Activated T-cell treated with anti-CD3 and anti-CD28 coated beads for 4 hours (primary cell): ENCODE measurements around the gene ICAM2.
"Not testable (repeated sequence)": the region's sequence is repeated elsewhere in the genome, so short reads cannot be mapped to it uniquely, and the experiment has no call there.

Experiments
- DNase-seq: peaks from one replicate; pipeline ENCODE4 v3.0.0-alpha.2; 2020

The ICAM2 gene

GRCh38 chr17:63996430-63997182 lies 23.8 kb downstream of the ICAM2 start:
- DNase-seq = no peak

DNA sequence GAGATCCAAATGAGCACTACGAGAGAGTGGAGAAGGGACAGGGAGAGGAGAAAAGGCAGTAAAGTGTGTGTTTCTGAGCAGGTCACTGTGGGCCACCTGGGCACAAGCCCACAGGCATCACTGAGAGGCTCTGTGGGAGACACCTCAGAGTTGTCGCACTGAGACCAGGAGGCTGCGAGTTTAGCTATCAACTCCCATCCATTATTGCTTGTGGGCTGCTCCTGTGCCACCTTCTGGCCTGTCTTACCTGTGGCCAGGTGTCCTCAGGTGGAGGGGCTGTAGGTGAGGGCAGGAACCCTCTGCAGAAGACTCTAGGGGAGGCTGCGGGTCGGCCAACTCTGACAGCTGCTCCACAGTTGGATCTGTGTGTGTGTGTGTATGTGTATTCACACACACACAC lies 24.8 kb downstream of the ICAM2 start:
- DNase-seq = no peak

- DNase-seq = no peak
These were observed 27.0 kb downstream of the ICAM2 start for GRCh38 chr17:63993368-63993985.

- no peak for DNase-seq
These were observed 28.8 kb downstream of the ICAM2 start for GRCh38 chr17:63991611-63992010.

- no peak for DNase-seq
These were observed 30.6 kb downstream of the ICAM2 start for GRCh38 chr17:63989622-63990345.

- no peak for DNase-seq
These were observed 31.5 kb downstream of the ICAM2 start for GRCh38 chr17:63988741-63989621.

- no peak for DNase-seq
These were observed 32.3 kb downstream of the ICAM2 start for GRCh38 chr17:63988127-63988478.

DNA sequence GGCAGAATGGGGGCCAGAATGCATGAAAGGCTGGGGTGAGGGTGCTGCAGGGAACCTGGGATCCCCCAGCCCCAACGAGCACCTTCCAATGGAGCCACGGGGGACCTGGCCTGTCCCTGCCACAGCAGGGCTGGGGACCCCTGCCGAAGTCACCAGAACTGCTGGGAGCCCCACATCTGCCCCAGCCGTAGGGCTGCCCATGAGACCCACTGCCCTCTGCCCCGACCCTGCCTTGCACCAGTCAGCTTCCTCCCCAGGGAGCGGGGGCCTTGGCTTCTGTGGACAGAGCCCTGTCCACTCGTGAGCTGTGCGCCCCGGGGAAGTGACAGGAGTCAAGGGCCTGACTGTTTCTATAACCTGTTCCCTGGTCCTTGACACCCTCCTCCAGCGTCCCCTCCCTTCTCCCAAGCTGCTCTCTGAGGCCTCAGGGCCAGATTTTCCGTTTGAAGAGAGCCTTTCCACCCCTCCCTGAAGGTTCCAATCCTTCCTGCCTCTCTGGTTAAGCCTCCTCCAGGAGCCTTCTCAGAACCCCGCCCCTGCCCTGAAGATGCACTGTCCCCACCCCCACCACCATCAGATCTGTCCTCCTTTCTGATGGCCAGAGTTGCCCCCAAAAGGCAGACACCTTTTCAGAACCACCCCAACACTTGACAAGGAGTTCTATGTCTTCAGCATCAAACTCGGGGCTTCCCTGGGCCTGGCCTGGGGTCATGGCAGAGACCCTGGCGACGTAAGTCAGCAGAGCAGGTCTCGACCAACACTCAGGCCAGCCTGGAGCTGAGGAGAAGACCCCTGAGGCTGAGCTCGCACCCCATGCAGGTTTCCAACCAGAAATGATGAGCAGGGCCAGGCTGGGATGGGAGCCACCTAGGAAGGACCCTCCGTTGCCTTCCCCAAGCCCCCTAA lies 33.0 kb downstream of the ICAM2 start:
- no peak for DNase-seq

GRCh38 chr17:63986821-63987220 lies 33.6 kb downstream of the ICAM2 start:
- no peak for DNase-seq

DNA sequence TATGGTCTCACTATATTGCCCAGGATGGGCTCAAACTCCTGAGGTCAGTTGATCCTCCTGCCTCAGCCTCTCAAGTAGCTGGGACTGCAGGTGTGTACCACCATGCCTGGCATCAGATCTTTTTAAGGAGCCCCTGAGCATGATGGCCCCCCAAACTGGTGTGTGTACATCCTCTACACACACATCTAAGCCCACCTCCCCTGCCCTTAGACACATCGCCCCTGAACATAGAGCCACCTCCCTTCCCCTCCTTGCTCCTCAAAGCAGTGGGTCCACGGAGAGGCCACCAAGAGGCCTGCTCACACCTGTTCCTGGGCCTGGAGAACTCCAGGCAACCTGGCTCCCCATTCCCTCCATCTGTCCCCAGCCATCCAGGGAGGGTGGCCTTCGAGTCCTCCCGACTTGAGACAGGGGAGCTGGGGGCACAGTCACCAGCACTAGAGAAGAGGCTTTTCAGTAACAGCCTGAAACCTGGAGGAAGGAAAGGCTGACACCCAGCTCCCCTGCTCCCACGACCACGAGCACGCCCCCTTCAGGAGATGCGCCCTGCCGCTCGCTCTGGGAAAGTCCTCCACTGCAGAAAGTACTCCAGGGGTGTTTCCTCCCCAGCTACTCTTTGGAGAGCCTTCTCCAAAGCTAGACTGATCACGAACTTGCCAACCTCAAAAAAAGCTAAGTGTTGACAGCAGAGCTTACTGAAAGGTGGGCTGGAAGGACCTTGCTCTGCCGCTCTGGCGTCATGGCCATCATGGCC lies 34.9 kb downstream of the ICAM2 start:
- no peak for DNase-seq

DNA sequence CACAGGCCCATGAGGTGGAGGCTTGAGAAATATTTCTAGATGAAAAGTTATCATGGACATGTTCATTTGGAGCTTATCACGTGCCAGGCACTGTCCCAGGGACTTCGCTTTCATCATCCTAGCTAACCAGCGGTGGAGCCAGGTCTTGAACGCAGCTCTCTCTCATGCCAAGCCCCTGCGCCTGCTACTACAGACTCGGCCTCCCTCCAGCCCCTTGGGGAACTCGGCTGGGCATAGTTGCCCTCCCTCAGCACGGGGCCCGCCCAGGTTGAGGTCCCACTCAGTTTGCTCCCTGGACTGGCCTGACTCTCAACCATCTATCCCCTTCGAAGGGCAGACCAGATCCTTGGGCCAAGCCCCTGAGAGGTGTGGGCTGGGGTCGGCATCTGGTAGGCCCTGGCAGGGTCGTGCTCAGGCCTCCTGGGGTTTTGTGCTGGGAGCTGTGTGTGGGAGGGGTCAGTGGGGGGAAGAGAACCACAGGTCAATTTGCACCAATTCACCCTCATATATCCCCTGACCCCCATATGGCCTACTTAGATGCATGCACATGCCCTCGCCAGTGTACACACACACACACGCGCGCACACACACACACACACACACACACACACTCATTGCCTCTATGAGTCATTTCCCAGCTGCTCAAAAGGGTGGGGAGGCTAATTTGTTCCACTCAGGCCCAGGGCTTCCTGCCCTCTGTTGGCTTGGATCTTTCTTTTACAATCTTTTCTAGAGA lies 35.6 kb downstream of the ICAM2 start:
- no peak for DNase-seq

GRCh38 chr17:63984236-63984635 lies 36.2 kb downstream of the ICAM2 start:
- DNase-seq = no peak

DNA sequence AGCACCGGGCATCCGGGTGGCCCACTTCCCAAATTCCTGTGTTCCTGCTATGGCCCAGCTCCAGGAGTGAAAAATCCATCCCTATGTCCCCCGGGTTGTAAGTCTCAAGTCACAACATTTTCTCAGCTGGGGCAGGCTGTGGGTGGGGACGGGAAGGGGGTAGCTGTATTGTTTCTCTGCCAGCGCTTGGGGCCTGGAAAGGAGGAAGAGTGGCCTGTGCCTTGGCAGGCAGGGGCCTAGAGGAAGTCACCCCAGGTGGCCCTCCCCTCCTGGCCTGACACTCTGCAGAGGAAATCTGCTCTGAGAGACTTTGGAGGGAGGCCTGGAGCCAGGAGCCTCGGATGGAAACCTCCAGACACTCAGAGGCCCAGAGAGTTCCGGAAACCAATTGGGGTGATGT lies 37.1 kb downstream of the ICAM2 start:
- no peak for DNase-seq

GRCh38 chr17:63982641-63983040 lies 37.8 kb downstream of the ICAM2 start:
- not testable (repeated sequence) for DNase-seq

DNA sequence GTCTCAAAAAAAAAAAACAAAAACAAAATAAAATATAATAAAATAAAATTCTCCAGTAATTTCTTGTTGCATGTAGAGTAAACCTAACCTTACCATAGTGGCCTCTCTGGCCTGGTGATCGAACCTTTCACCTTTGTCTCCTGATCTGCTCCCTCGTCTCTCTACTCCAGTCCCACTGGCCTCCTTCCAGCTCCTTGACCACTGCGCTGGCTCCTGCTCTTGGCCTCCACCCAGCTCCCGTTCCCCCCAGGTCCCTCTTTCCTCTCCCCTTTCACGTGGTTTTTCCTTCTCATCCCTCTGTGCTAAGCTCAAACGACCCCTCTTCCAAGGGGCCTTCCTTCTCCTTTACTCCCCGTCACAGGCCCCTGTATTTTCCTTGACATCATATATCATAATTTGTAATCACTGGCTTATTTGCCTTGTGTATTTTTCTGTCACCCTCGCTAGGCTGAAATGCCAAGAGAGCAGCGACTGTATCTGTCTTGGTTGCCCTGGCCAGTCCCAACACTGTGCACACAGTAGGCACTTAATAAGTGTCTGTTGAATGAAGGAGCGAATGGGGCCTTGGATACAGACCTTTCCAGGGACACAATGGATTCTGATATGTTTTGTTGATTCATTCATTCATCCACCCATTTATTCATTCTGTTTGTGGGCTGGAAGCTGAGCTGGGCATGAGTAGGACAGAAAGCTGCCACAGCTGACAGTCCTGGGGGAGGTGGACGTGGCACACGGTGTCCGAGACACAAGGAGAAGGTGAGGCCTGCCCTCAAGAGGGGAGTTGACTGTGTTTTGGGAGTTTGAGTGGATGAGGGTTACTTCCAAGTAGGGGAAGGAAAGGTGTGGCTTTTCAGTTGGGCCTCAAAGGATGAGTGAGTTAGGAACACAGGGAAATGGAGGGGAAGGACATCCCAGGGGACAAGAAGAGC lies 41.9 kb downstream of the ICAM2 start:
- DNase-seq = no peak

GRCh38 chr17:63976702-63977101 lies 43.7 kb downstream of the ICAM2 start:
- DNase-seq = no peak

- DNase-seq = no peak
These were observed 44.8 kb downstream of the ICAM2 start for GRCh38 chr17:63975541-63976092.

DNA sequence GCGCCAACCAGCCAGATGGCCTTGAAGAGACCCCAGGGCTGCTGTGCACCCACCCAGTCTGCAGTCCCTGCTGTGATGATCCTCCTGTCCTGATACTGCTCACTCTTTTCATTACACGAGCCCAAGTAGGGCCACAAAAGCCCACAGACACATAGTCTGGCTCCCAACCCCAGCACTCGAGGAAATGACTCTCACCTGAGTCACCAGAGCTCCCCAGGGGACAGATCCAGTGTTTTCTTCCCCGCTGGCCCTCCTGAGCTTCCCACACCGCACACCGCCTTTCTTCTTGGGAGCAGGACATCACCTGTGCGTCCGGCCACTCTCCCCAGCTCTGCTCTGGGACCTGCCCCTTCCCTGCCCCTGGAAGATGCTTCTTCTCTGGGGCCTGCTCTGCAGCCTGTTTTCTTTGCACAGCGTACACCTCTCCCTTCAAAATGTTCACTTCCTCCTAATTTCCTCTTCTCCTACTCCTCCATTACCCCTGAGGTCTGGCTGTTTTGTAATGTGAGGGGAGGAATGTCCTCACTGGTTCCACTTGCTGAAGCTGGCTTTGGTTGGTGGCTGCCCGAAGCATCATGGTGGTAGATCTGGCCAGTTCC lies 45.7 kb downstream of the ICAM2 start:
- no peak for DNase-seq
